Lower leg skin (tissue), 3 donors: ENCODE measurements around the gene RAD1.

Source experiments
- CTCF ChIP-seq, 3 donors: fragments of 450-650 bp; IDR thresholded peaks; one replicate each; pipeline ENCODE4 v1.5.1; 2016; ENCODE audit warnings: antibody characterized with exemption in 3 of 3, mild to moderate bottlenecking in 3 of 3, moderate library complexity in 2 of 3
- POLR2A ChIP-seq, 2 donors: fragments of 450-650 bp; IDR thresholded peaks; one replicate each; pipeline ENCODE4 v1.6.1; 2016 to 2017; ENCODE audit warnings: antibody characterized with exemption in 2 of 2, mild to moderate bottlenecking in 1 of 2, moderate library complexity in 1 of 2

- TF ChIP-seq CTCF (IDR thresholded peaks at IDR 0.05), result no peak
- no peak for TF ChIP-seq POLR2A (IDR thresholded peaks at IDR 0.05)
Measured at GRCh38 chr5:34957321-34957720, 42.0 kb upstream of the RAD1 start.
